Breast epithelium (tissue), 3 donors: Measurements from ENCODE around the gene ZSCAN25.

ENCODE experiments used
- CTCF ChIP-seq, 3 donors: fragments of 450-650 bp; IDR thresholded peaks; one replicate each; pipeline ENCODE4 v1.5.1; 2016 to 2017; ENCODE audit warnings: antibody characterized with exemption in 3 of 3, mild to moderate bottlenecking in 3 of 3, moderate library complexity in 3 of 3
- POLR2A ChIP-seq: fragments of 450-650 bp; IDR thresholded peaks from one replicate; pipeline ENCODE4 v1.6.1; 2016; ENCODE audit warnings: antibody characterized with exemption, mild to moderate bottlenecking, moderate library complexity

GRCh38 chr7:99648843-99649242 is 32.1 kb downstream of the ZSCAN25 start:
- TF ChIP-seq CTCF (IDR thresholded peaks at IDR 0.05), result no peak
- no peak for TF ChIP-seq POLR2A
